NOMO-1 (cell line): Measurements from ENCODE around the gene TBX10.
"Not testable (repeated sequence)": the region's sequence is repeated elsewhere in the genome, so short reads cannot be mapped to it uniquely, and the experiment has no call there.

Source experiments
- DNase-seq, 2 experiments: peaks; one replicate each; lab custom pipeline; 2025; ENCODE audit not compliant: unreplicated experiment in 2 of 2; lab: John Stamatoyannopoulos, UW

The TBX10 gene

DNA sequence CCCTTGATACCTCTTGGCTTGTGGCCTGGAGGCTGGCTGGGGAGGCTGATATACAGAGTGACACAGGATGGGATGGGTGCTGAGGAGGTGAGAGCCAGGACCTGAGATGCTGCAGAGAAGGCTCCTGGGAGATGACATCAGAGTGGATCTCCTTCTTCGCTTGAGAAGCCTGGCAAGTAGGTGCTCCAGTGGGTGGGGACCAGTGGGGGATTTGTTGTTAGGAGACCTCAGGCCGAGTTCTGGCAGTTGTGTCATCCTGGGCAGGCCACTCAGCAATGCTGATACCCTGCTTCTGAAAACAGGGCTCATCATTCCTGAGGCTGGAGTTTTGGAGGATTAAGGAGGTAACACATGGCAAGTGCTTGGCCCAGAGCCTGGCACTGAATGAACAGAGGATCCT, 34.7 kb downstream of the TBX10 start:
- no peak for DNase-seq

GRCh38 chr11:67604119-67604518, 35.4 kb downstream of the TBX10 start:
- not testable (repeated sequence) for DNase-seq

DNA sequence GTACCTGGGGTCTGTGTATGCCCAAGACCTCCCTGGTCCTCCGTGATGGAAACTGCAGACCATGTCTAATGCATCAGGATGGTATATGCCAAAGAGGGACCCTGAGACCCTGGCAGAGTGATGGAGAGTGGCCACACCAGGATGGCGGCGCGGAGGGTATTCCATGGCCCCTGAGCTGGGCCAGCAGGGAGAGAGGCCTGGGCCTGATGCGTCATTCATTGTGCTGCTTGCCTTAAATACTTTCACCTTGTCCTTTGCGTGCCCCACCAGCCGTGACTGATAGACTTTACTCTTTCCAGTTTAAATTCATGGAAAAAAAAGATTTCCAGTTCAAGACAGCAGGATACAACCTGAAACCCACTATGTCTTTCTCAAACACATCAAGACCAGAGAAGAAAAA, 38.5 kb downstream of the TBX10 start:
- no peak for DNase-seq

DNA sequence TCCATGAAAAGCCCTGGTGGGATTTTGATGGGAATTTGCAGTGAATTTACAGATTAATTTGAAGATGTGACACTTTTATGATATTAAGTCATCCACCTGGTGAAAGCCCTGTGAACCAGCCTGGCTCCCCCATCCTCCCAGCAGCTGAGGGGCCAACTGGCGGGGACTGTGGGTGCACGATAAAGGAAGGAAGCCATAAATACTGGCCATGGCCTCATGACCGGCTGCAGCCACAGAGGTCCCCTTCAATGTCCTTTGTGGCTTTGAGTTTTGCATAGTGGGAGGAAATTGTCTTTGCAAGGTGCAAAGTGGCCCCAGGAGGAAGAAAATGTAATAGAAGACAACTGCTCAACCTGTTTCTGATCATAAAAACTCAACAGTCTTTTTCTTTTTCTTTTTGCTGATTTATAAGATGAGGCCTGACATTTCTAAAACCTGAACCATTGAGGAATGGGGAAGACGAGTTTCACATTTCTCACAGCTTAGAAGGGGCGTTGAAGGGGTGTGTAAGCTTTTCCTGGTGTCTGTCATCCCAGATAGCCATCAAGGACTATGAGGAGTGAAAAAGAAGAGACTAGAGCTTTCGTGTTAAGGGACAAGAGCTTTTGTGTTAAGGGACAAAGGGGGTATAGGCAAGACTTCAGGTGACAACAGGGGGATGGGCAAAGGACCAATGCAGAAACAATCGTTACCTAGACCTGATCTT, 39.1 kb downstream of the TBX10 start:
- DNase-seq: peak; percentile 86 to 92

- no peak for DNase-seq
These were observed 40.4 kb downstream of the TBX10 start for GRCh38 chr11:67599149-67599548.

DNA sequence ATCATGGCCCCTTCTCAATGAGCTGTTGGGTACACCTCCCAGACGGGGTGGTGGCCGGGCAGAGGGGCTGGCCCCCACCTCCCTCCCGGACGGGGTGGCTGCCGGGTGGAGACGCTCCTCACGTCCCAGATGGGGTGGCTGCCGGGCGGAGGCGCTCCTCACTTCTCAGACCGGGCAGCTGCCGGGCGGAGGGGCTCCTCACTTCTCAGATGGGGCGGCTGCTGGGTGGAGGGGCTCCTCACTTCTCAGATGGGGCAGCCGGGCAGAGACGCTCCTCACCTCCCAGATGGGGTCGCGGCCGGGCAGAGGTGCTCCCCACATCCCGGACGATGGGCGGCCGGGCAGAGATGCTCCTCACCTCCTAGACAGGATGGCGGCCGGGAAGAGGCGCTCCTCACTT, 41.6 kb downstream of the TBX10 start:
- not testable (repeated sequence) for DNase-seq

DNA sequence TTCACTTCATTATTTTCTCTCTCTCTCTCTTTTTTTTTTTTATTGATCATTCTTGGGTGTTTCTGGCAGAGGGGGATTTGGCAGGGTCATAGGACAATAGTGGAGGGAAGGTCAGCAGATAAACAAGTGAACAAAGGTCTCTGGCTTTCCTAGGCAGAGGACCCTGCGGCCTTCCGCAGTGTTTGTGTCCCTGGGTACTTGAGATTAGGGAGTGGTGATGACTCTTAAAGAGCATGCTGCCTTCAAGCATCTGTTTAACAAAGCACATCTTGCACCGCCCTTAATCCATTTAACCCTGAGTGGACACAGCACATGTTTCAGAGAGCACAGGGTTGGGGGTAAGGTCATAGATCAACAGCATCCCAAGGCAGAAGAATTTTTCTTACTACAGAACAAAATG, 42.1 kb downstream of the TBX10 start:
- not testable (repeated sequence) for DNase-seq

DNA sequence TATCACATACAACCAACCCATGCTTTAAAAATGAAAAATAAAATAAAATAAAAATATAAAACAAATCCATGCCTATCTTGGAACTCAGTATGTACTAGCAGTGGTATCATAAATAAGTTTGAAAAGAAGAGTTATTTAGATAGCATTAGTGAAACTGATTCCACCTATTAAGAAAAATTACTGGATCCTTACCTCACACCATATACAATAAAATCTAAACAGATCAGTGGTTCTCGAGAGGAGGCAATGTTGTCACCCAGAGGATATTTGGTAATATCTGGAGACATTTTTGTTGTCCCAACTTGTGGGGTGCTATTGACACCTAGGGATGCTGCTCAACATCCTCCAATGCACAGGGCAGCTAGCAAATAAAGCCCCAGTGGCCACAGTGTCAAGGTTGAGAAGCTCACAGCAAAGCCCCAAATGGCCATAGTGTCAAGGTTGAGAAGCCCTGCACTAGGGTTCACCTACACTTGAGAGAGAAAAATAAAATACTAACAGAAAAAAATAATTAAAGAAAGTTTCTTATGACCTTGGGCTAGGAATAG, 42.7 kb downstream of the TBX10 start:
- DNase-seq: no peak

DNA sequence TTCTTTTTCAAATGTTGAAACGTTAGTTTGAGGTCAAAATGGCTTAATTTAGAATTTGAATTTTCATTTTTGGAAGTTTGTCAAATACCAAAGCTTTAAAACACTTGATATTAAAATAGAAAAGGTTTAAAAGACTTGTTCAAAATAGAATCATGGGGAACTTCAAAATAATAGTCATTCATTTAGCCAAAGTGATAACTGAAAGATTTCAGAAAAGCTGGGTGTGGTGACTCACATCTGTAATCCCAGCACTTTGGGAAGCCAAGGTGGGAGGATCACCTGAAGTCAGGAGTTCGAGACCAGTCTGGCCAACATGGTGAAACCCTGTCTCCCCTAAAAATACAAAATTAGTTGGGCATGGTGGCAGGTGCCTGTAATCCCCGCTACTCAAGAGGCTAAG, 45.1 kb downstream of the TBX10 start:
- no peak for DNase-seq

GRCh38 chr11:67593565-67593905, 46.0 kb downstream of the TBX10 start:
- no peak for DNase-seq

DNA sequence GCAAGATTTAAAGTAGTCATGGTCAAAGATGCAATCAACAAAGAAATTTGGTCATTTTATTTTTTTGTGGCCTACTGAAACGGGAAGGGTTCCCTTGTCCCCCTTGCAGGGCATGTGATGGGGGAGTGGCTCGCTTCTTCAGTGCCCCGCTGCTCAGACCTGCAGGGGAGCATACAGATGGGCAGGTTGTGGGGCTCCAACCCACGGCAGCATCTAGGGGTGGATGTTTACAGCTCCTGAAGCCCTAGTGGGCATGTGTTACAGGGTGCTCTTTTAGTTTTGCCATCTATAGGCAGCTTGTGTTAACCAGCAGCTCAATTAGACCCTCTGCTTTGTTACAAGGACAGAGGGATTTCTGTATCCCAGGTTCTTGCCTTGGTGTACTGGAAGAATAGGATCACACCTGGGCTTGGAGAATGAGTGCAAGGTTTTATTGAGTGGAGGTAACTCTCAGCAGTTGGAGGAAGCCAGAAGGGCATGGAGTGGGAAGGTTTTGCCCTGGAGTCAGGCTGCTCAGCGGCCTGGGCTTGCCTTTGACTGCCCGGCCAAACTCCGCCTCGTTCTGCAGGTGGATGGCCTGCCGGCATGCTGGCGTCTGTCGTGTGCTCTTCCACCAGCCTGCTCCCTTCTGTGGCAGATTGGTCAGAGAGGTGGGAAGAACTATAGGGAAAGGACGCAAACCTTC, 46.5 kb downstream of the TBX10 start:
- DNase-seq: no peak

GRCh38 chr11:67588899-67589415, 50.6 kb downstream of the TBX10 start:
- DNase-seq: not testable (repeated sequence)

DNA sequence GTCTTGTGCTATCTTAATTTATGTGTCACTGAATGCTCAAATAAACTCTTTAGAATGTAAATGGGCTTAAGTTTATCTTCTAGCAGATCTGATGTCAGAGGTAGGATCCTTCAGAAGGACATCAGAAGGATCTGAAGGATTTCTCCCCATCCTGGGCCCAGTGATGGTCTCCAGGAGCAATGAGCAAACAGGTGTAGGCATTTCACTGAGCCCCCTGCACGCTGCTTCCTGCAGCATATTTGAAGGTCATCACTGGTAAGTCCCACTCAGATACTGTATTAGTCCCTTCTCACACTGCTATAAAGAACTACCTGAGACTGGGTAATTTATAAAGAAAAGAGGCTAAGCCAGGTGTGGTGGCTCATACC, 51.4 kb downstream of the TBX10 start:
- no peak for DNase-seq

- DNase-seq: no peak
These were observed 52.9 kb downstream of the TBX10 start for GRCh38 chr11:67586568-67587250.

- no peak for DNase-seq
These were observed 53.7 kb downstream of the TBX10 start for GRCh38 chr11:67585911-67586310.

GRCh38 chr11:67584881-67585873, 54.4 kb downstream of the TBX10 start:
- no peak for DNase-seq

- peak; percentile 65 to 77 for DNase-seq
These were observed 55.2 kb downstream of the TBX10 start for GRCh38 chr11:67584205-67584880.

DNA sequence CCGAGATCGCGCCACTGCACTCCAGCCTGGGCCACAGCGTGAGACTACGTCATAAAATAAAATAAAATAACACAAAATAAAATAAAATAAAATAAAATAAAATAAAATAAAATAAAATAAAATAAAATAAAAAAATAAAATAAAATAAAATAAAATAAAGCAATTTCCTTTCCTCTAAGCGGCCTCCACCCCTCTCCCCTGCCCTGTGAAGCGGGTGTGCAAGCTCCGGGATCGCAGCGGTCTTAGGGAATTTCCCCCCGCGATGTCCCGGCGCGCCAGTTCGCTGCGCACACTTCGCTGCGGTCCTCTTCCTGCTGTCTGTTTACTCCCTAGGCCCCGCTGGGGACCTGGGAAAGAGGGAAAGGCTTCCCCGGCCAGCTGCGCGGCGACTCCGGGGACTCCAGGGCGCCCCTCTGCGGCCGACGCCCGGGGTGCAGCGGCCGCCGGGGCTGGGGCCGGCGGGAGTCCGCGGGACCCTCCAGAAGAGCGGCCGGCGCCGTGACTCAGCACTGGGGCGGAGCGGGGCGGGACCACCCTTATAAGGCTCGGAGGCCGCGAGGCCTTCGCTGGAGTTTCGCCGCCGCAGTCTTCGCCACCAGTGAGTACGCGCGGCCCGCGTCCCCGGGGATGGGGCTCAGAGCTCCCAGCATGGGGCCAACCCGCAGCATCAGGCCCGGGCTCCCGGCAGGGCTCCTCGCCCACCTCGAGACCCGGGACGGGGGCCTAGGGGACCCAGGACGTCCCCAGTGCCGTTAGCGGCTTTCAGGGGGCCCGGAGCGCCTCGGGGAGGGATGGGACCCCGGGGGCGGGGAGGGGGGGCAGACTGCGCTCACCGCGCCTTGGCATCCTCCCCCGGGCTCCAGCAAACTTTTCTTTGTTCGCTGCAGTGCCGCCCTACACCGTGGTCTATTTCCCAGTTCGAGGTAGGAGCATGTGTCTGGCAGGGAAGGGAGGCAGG, 56.0 kb downstream of the TBX10 start, which contains the start of gene GSTP1:
GSTP1 (plus strand) TSS at position 566 of the 958 bp plus-strand sequence; CDS start at position 598, 32 bp downstream.
- DNase-seq: peak; percentile 85 to 93
